ENCODE data around the gene GCA.

Gene GCA

DNA sequence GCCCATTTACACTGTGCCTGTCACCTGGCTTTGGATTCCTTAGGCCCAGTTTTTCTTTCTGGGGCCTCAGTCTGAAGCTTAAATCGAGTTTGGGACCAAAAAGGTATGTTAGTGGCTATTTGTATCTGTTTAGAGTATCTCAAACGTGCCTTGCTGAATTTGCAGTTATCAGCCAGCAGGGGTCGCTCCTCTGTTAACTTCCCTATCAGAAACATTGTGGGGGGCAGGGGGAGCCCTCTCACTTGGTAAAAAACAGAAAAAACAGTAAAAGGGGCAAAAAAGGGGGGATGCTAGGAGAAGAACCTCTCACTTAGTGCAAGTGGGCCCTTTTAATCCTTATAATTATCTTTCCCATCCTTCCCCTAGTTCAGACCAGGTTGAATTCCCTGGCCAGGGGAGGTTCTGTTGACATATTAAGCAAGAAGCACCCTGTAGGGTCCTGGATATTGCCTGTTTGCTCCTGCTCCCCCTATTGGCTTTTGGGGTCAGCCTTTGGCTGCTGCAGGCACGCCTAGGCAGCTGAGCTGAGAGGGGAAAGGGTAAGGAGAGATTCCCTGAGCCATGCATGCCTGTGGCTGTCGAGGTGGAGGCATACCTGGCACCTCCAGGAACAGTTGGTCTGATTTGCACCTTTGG, 16.7 kb upstream of the GCA start:
- TF ChIP-seq, protein P1, sequence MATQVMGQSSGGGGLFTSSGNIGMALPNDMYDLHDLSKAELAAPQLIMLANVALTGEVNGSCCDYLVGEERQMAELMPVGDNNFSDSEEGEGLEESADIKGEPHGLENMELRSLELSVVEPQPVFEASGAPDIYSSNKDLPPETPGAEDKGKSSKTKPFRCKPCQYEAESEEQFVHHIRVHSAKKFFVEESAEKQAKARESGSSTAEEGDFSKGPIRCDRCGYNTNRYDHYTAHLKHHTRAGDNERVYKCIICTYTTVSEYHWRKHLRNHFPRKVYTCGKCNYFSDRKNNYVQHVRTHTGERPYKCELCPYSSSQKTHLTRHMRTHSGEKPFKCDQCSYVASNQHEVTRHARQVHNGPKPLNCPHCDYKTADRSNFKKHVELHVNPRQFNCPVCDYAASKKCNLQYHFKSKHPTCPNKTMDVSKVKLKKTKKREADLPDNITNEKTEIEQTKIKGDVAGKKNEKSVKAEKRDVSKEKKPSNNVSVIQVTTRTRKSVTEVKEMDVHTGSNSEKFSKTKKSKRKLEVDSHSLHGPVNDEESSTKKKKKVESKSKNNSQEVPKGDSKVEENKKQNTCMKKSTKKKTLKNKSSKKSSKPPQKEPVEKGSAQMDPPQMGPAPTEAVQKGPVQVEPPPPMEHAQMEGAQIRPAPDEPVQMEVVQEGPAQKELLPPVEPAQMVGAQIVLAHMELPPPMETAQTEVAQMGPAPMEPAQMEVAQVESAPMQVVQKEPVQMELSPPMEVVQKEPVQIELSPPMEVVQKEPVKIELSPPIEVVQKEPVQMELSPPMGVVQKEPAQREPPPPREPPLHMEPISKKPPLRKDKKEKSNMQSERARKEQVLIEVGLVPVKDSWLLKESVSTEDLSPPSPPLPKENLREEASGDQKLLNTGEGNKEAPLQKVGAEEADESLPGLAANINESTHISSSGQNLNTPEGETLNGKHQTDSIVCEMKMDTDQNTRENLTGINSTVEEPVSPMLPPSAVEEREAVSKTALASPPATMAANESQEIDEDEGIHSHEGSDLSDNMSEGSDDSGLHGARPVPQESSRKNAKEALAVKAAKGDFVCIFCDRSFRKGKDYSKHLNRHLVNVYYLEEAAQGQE (IDR thresholded peaks at IDR 0.05; ENCODE audit: insufficient read depth in 1 of 2, low read depth in 2 of 2, low read length in 2 of 2): no peak
- TF ChIP-seq SIN3A (IDR thresholded peaks at IDR 0.05; ENCODE audit: borderline replicate concordance, insufficient read depth, low read length): no peak
- TF ChIP-seq FOXP2 (optimal IDR thresholded peaks at IDR 0.05; ENCODE audit: borderline replicate concordance, extremely low read depth, extremely low read length, insufficient read depth): no peak
- no peak for TF ChIP-seq TAF1 (IDR thresholded peaks at IDR 0.05; ENCODE audit: borderline replicate concordance, insufficient read depth, low read length)
- no peak for TF ChIP-seq POLR2AphosphoS5 (IDR thresholded peaks at IDR 0.05; ENCODE audit: low read depth, low read length)

DNA sequence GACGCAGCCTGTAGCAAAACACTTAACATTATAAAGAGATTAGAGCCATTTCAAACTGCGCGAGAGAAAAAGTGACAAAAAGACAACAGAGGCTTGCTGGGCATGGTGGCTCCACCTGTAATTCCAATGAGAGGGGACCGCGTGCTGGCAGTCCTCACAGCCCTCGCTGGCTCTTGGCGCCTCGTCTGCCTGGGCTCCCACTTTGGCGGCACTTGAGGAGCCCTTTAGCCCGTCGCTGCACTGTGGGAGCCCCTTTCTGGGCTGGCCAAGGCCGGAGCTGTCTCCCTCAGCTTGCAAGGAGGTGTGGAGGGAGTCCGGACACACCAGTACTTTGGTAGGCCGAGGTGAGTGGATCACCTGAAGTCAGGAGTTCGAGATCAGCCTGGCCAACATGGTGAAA, 16.1 kb upstream of the GCA start:
- TF ChIP-seq FOXP2 (optimal IDR thresholded peaks at IDR 0.05; ENCODE audit: borderline replicate concordance, extremely low read depth, extremely low read length, insufficient read depth): no peak
- no peak for TF ChIP-seq TAF1 (IDR thresholded peaks at IDR 0.05; ENCODE audit: borderline replicate concordance, insufficient read depth, low read length)
- TF ChIP-seq POLR2AphosphoS5 (IDR thresholded peaks at IDR 0.05; ENCODE audit: low read depth, low read length): no peak
- TF ChIP-seq SIN3A (IDR thresholded peaks at IDR 0.05; ENCODE audit: borderline replicate concordance, insufficient read depth, low read length): no peak
- TF ChIP-seq, protein P1 (IDR thresholded peaks at IDR 0.05; ENCODE audit: insufficient read depth in 1 of 2, low read depth in 2 of 2, low read length in 2 of 2): no peak

DNA sequence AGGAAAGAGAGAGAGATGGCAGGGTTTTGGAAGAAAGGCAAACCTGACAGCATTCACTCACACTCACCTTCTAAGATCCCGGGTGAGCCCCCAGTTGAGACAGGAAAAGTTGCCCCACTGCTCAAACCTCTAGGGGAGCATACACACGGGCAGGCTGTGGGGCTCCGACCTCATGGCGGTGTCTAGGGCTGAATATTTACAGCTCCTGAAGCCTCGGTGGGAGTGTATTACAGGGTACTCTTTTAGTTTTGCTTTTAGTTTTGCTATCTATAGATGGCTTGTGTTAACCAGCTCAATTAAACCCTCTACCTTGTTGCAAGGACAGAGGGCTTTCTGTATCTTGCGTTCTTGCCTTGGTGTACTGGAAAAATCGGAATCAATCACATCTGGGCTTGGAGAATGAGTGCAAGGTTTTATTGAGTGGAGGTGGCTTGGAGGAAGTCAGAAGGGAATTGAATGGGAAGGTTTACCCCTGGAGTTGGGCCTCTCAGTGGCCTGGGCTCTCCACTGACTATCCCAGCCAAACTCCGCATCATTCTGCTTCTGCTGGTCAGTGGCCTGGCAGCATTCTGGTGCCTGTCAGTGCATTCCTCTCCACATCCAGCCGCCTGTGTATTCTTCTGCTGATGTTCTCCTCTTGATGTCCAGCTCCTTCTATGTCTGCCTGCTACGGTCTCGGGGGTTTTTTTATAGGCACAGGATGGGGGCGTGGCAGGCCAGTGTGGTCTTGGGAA, 15.3 kb upstream of the GCA start:
- TF ChIP-seq SIN3A (IDR thresholded peaks at IDR 0.05; ENCODE audit: borderline replicate concordance, insufficient read depth, low read length): no peak
- no peak for TF ChIP-seq TAF1 (IDR thresholded peaks at IDR 0.05; ENCODE audit: borderline replicate concordance, insufficient read depth, low read length)
- no peak for TF ChIP-seq POLR2AphosphoS5 (IDR thresholded peaks at IDR 0.05; ENCODE audit: low read depth, low read length)

DNA sequence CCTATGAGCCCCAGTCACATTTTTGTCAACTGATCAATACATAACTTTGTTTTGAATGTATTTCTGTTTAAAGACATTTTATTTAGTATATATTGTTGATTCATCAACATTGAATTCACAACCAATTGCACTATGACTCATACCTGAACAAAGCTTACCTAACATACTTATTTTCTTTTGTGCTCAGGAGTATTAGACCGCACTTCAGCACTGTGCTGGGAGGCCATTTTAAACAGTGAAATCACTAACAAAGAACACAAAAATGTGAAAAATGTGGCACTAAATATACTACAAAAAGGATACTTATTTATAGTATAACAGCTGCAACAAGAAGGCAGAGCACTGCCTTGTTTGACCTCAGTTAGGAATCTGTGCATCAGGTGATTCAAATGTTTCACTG, 13.1 kb upstream of the GCA start:
- no peak for TF ChIP-seq SIN3A (IDR thresholded peaks at IDR 0.05; ENCODE audit: borderline replicate concordance, insufficient read depth, low read length)
- TF ChIP-seq FOXP2 (optimal IDR thresholded peaks at IDR 0.05; ENCODE audit: borderline replicate concordance, extremely low read depth, extremely low read length, insufficient read depth): no peak
- no peak for TF ChIP-seq TAF1 (IDR thresholded peaks at IDR 0.05; ENCODE audit: borderline replicate concordance, insufficient read depth, low read length)
- TF ChIP-seq POLR2AphosphoS5 (IDR thresholded peaks at IDR 0.05; ENCODE audit: low read depth, low read length): no peak
- TF ChIP-seq, protein P1 (IDR thresholded peaks at IDR 0.05; ENCODE audit: insufficient read depth in 1 of 2, low read depth in 2 of 2, low read length in 2 of 2): no peak

DNA sequence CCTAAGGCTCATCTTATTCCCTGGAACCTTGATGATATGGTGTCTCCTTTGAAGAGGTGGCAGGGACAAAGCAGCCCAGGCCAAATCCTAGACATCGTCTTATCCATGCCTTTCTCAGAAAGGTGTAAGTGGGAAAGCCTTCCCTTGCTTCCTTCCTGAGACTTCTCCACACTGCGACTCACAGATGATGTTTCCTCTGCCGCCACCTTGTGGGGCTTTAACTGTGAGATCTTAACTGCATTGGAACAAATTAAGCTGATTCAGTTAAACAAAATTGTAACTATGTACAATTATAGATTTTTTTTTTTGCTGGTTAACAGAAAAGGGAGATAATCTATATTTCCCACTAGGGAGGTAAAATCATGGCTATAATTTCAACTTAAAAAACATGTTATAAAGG, 10.0 kb upstream of the GCA start:
- no peak for TF ChIP-seq FOXP2 (optimal IDR thresholded peaks at IDR 0.05; ENCODE audit: borderline replicate concordance, extremely low read depth, extremely low read length, insufficient read depth)
- TF ChIP-seq, protein P1 (IDR thresholded peaks at IDR 0.05; ENCODE audit: insufficient read depth in 1 of 2, low read depth in 2 of 2, low read length in 2 of 2): no peak
- TF ChIP-seq POLR2AphosphoS5 (IDR thresholded peaks at IDR 0.05; ENCODE audit: low read depth, low read length): no peak
- TF ChIP-seq SIN3A (IDR thresholded peaks at IDR 0.05; ENCODE audit: borderline replicate concordance, insufficient read depth, low read length): no peak
- no peak for TF ChIP-seq TAF1 (IDR thresholded peaks at IDR 0.05; ENCODE audit: borderline replicate concordance, insufficient read depth, low read length)
